22Rv1 (cell line): ENCODE data around the gene LAPTM5.

ENCODE experiments used
- ZFX ChIP-seq: fragments of 450-650 bp; IDR thresholded peaks from 2 replicates; pipeline ENCODE4 v1.6.1; 2017; ENCODE audit warnings: antibody characterized with exemption, borderline replicate concordance
- TF ChIP-seq, protein P1 (sequence below): fragments of 450-650 bp; IDR thresholded peaks from 2 replicates; pipeline ENCODE4 v1.5.1; 2017; ENCODE audit warnings: mild to moderate bottlenecking

DNA sequence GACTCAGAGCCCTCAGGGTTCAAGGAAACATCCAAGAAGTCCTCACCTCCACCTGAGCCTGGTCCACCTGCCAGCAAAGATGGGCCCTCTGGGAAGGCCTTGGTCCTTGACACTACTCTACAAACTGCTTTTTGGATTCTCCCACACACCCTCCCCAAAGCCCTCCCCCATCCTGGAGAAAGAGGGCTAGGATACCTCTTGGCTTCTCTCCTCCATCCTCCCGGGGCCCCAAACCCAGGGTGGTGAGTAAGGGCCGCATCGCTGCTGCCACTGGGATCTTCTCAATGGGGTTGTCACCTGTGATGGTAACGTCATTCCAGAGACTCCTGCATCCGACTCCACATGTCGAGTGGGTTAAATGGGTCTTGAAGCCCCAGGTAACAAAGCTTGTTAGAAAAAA lies 60.7 kb downstream of the LAPTM5 start:
- TF ChIP-seq, protein P1, sequence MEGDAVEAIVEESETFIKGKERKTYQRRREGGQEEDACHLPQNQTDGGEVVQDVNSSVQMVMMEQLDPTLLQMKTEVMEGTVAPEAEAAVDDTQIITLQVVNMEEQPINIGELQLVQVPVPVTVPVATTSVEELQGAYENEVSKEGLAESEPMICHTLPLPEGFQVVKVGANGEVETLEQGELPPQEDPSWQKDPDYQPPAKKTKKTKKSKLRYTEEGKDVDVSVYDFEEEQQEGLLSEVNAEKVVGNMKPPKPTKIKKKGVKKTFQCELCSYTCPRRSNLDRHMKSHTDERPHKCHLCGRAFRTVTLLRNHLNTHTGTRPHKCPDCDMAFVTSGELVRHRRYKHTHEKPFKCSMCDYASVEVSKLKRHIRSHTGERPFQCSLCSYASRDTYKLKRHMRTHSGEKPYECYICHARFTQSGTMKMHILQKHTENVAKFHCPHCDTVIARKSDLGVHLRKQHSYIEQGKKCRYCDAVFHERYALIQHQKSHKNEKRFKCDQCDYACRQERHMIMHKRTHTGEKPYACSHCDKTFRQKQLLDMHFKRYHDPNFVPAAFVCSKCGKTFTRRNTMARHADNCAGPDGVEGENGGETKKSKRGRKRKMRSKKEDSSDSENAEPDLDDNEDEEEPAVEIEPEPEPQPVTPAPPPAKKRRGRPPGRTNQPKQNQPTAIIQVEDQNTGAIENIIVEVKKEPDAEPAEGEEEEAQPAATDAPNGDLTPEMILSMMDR = no peak
- TF ChIP-seq ZFX = no peak
